GM21619 (cell line): ENCODE data around the gene TRIM15.
"Not testable (repeated sequence)": the region's sequence is repeated elsewhere in the genome, so short reads cannot be mapped to it uniquely, and the experiment has no call there.

Experiments used
- ATAC-seq: cut with Tn5 transposase; IDR thresholded peaks from one replicate; pipeline ENCODE4 v1.9.1; 2021; ENCODE audit not compliant: unreplicated experiment

Gene TRIM15

DNA sequence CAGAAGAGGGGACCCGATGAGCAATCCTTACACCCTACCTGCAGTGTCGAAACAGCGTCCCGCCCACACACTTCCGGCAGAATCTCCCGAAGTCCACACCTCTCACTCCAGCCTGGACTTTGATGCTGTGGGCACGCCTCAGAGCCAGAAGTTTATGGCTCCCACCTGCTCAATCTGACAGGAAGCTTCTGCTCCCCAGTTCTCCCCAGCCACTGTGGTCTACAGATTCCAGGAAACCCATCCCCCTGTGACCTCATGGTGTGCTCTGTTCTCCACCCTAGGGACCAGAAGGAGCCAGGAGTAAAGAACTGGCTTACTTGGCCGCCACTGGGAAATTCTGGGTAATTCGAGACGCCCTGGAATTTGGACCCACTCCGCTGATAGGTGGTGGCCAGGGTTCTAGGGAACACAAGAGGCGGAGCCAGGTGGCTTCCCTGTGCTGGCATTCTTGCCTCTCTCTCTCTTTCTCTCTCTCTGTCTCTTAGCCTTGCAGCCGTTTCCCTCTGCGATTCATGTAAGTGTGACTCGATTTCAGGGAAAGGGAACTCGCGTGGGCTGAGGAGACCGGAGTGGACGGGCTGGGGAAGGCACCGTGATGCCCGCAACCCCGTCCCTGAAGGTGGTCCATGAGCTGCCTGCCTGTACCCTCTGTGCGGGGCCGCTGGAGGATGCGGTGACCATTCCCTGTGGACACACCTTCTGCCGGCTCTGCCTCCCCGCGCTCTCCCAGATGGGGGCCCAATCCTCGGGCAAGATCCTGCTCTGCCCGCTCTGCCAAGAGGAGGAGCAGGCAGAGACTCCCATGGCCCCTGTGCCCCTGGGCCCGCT lies at the start of gene TRIM15:
Gene TRIM15, plus strand, starts transcription at position 457 of the 828 bp plus-strand sequence. Its CDS starts 139 bp downstream, at position 596.
- ATAC-seq = no peak

DNA sequence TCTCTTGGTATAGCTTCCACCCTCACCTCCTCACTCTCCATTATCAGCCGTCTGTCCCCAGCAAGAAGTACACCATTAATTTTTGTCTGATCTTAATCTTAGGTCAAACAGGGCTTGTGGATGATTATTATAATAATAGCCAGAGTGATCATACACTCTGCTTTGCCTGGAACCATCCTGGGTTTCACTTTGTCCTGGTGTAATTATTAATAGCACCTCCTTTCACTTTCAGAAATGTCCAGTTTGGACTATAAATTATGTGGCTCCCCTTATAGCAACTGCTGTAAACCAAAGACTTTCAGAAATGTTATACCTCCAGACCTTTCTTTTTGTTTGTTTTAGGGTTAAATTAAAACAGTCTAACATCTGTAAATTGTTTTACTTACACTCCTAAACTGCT lies 49.5 kb upstream of the TRIM15 start:
- no peak for ATAC-seq

DNA sequence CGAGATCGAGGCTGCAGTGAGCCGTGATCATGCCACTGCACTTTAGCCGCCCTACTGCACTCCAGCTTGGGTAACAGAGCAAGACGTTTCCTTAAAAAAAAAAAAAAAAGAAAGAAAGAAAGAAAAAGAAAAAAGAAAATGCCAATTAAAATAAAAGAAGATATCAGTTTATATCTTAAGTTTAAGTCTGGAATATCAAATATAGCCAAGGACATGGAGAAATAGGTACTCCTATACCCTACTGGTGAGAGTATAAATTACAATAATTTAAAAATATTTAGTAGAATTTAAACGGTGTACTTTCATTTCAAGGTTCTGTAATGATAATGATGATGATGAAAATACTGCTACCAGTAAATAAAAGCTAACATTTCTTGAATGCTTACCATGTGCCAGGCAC lies 46.6 kb upstream of the TRIM15 start:
- no peak for ATAC-seq

DNA sequence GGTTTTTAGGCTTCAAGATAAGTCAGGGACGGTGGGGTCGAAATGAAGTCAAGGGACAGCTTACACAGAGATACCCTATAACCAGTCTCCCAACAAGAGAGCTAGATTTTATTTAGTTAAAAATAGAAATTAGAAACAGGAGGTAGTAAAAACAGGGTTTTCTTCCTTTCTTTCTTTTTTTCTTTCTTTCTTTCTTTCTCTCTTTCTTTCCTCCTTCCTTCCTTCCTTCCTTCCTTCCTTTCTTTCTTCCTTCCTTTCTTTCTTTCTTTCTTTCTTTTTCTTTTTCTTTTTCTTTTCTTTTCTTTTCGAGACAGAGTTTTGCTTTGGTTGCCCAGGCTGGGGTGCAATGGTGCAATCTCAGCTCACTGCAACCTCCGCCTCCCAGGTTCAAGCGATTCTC lies 44.7 kb upstream of the TRIM15 start:
- ATAC-seq = not testable (repeated sequence)

DNA sequence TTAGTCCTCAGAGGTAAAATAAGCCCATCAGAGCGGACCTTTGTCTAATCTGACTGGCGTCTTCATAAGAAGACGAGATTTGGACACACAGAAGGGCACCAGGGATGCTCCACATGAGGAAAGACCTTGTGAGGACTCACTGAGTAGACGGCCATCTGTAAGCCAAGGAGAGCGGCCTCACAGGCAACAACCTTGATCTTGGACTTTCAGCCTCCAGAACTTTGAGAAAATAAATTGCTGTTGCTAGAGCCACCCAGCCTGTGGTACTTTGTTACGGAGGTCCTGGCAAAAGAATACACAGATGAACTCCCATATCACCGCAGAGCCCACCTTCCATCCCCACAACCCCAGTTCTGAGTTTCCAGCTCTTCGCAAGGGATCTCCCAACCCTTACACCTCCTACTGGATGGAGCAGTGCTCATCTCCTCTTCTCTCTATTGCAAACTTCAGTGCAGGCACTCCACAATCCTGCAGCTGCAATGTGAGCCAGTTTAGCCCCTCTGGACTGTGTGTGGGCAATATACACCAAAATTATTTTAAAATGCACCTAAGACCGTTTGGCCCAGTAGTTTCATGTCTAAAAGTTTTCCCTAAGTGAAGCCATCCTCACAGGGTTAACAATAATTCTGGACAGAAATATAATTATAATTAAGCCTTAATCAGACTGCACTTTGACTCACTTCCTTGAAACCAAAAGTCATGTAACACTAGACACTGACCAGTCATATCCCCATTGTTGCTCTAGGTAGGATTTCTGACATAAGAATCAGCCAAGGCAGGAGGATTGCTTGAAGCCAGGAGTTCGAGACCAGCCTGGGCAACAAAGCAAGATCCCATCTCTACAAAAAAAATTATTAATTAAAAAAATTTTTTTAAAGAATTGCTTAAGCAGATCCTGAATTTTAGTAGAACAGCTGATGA lies 41.6 kb upstream of the TRIM15 start:
- no peak for ATAC-seq

DNA sequence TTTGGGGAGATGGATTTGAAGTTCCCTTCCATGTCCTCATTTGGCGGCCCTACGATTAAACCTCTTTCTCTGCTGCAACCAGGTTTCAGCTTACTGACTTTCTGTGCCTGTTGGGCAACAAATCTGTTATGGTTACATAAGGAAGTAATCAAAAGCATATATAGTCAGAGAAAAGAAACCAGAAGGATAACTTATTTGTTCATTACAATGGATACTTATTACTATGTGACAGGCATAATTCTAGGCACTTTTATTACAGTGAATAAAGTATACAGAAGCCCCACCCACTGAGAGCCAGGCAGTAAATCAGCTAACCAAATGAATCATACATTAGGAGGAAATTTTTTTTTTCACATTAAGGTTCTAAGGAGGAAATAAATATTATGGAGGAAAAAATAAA lies 40.8 kb upstream of the TRIM15 start:
- ATAC-seq = no peak

DNA sequence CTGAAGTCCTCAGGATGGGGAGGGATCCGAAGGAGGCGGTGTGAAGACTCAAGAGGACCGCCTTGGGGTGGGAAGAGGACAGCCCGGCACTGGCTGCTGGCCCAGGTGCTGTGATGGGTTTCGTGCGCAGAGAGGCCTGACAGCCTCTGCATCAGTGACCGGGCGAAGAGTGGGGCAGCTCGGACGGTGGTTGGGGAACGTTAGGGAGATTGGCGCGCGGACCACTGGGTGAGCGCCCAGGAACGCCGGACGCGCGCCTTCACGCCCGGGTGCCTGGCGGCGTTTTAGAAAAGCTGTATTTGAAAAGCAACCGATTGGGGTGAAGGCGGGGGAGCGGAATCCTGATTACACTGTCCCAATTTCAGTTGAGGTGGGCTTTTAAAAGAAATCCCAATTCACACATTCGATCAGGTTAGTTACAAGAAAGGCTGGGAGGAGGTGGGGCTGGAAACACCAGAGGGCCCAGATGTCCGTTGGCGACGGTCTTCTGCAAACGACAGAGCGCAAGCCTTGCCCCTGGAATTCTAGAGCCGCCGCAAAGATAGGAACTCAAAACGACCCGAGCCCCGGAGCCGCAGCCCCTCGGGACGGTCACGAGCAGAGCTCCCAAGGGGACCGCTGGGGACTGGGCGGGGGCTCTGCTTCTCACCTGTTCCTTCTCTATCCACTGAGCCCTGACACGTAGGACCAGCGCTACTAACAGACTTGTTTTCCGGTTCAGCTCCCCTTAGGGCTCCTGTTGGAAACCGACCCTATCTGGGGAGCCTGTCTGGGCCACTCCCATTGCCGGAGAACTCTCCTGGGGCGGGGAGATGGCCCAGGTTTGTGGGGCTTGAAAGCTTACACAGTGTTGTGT lies 35.9 kb upstream of the TRIM15 start:
- no peak for ATAC-seq

DNA sequence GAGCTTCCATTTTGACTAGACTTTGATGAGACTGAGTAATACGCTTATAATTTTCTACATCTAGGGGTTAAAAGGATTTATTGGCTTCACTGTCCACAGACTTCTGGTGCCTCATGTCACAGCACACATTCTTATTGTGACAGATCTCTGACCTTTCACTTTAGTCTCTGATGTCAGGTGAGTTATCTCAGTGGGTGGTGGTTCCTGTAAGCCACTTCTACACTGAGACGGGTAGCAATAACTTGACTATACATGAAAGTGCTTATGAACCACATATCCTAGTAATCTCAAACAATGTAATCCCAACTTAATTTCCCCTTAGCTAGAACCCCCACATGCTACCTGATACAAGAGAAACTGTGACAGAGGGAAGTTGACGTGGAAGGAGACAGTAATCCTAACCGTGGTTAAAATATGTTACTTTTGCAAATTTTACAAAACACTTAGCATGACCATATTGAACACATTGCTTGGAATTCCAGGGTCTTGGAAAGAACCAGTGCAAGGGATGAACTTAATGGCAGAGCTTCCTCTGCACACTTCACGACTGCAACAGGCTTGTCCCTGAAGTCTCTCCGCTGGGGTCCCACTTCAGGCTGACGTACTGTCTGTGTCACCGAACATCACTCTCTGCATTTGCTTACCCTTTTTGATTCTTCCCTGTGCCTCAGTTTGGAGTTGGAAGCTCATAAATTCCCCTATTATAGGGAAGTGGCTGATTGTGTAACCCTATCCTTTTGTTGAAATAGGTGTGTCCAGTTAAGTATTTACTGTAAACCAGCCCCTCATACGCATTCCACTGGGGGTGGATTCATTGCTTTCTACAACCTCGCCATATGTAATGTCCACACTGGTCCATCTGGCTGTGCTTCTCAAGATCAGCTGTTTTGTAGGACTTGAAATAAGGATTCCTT lies 33.8 kb upstream of the TRIM15 start:
- ATAC-seq = no peak

DNA sequence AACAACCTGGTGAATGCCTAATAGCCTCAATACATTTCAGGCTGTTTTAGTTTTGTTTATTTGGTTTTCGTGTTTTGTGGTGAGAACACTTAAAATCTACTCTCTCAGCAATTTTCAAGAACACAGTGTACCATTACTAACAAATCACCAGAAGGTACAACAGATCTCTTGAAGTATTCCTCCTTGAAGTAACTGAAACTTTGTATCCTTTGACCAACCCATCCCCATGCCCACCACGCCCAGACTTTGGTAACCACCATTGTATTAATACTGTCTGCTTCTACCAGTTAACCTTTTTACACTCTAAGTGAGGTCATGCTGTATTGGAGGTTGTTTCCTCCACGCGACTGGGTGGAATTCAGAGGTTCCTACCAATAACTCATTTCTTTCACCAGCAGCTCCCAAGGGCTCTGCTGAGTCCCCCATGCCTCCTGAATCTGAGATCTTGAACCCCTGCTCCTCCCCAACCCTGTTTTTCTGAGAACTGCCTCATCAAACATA lies 33.1 kb upstream of the TRIM15 start:
- ATAC-seq = no peak

DNA sequence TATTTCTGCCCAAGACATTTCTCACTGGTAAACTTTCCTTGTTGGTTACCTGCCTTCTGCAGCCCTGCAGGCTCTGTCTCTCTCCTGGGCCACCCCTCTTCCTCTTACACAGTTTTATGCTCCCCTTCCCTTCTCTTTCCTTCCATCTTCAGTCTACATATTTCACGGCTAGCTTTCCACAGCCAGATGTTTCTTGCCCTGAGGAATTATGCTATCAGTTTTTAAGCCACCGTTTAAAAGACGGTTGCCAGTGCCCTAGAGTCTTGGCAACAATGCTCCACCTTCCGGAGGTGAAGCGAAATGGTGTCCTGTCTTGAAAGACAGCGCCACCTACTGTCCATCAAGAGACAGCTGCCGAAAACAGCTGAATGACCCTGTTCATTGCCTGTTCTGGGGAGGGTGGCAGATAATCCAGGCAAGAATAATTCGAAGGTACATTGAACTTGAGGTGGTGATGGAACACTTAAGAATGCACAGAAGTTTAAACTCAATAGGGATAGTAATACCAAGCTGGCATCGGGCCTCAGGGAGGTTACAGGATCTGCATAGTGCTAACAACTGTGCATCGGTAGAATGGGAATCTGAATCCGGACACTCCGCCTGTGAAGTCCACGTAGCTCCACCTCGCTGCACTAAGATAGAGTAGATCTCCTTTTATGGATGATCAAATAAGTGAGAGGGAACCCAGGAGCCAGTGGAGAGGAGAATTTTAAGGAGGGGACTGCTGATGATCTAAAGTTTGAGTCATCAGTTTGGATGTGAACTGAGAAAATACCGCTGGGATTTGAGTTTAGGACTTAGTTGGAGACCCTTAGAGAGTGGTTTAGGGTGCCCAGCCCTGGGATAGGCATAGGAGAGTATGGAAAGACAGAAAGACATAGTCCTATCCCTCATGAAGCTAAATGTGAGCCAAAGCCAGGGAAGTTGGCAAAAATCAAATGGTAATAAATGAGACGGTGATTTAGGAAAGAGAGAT lies 32.2 kb upstream of the TRIM15 start:
- peak; percentile 70 for ATAC-seq

DNA sequence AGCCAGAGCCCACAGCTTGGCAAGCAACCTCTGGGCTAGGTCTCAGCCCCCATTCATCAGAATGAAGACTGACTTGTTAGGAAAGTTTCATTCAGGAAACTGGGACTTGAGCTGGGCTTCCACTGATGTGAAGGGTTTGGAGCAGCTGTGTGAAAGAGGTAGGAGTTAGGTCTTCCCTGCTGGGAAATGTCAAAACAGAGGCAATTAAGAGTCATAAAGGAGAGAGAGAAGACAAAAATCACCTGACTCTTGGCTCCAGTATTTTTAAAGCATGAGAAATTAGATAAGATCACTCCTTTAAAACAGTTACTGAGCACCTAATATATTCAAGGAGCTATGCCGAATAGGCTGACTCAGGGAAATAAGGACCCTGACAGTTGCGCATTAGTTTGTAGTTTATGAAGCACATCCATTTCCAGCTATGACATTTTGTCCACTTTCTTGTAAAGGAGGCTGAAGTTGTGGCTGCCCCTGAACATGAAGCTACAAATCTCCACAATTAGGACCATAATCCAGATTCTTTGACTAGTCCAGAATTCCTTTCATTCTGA lies 31.3 kb upstream of the TRIM15 start:
- ATAC-seq = no peak

DNA sequence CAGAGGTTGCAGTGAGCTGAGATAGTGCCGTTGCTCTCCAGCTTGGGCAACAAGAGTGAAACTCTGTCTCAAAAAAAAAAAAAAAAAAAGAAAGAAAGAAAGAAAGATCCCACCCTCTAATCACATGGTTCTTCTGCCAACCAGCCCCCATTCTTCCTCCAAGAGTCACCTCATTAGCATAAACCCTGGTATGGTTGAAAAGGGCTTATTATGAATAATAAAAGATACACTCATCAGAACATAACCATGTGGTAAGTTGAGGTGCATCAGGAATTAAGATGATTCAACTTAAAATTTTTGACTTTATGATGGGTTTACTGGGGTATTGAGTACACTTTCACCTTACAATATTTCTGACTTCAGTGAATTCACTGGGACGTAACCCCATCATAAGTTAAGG lies 28.2 kb upstream of the TRIM15 start:
- ATAC-seq = no peak

DNA sequence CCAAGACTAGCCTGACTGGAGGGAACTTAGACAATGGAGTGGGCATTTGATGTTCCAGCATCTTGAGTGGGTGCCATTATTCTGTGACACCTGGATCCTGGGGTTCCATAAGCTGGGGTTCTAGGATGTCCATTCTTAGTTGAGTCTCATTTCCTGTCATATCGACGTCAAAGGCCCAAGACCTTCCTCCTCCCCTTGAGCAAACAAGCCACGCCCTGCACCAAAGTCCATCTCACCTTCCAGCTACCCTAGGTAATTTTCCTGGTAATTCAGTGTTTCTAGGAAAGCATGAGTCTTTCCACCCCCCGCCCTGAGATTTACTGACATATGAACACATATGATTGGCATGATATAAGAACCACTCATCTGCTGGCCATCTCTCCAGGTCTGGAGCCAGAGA lies 27.6 kb upstream of the TRIM15 start, which contains the start of gene TRIM40:
Gene TRIM40, plus strand, starts transcription at position 384 of the 400 bp plus-strand sequence. CDS start 897 bp downstream, outside the sequence.
- ATAC-seq = no peak

DNA sequence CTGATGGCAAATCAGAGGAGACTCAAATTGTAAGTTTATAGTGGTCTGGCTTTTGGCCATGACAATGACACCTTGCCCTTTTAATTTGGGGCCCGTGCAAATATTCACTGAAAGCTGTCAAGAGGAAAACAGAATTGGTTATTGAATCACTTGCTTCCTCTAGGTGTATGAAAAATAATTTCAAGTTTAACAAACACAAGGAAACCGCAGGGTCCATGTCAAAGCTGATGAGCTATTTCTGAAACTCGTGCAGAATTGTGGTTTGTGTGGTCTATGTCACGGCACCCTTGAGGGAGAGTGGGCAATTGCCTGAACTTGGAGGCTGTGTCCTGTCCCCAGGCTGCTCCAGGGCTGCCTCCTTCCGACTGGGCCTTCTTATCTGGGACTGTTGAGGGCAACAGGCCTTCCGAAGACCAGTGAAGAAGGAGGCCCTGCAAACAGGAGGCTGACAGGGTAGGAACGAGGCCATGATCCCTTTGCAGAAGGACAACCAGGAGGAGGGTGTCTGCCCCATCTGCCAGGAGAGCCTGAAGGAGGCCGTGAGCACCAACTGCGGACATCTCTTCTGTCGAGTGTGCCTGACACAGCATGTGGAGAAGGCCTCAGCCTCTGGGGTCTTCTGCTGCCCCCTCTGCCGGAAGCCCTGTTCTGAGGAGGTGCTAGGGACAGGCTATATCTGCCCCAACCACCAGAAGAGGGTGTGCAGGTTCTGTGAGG lies 26.6 kb upstream of the TRIM15 start:
- ATAC-seq = no peak

DNA sequence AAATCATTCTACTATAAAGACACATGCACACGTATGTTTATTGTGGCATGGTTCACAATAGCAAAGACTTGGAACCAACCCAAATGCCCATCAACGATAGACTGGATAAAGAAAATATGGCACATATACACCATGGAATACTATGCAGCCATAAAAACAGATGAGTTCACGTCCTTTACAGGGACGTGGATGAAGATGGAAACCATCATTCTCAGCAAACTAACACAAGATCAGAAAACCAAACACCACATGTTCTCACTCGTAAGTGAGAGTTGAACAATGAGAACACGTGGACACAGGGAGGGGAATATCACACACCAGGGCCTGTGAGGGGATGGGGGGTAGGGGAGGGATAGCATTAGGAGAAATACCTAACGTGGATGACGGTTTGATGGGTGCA lies 23.1 kb upstream of the TRIM15 start:
- ATAC-seq = not testable (repeated sequence)

DNA sequence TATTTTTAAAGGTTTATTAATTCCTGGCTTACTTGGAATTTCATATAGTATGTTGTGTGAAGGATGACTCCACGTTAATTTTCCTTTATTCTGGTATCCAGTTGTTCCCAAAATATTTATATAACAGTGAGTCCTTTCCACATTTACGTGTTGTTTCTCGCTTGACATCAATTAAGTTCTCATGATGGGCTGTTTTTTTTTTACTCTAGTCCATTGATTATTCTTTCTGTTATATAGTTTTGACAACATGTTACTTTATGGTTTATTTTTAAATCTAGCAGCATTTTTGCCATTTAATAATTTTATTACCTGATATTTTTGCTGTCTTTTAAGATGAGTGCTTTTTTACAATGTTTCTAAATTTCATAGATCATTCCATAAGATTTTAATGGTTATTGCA lies 20.7 kb upstream of the TRIM15 start:
- ATAC-seq = no peak

DNA sequence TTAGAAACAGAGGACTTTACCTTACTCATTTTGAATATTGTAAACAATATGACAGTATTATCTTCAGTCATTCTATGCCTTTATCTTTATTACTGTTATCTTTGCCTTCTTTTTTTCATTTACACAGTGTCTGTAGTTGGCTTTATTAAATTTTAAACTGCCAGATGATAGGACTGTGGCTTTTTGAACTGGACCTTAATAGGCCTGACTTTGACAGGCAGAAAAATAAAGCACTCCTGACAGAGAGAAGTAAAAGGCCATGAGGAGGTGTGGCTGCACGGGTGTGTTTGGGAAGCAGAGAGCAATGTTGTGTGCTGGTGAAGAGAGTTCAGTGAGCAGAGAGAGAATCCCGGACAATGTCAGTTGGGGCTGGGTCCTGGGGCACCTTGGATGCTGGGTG lies 19.6 kb upstream of the TRIM15 start:
- ATAC-seq = no peak

DNA sequence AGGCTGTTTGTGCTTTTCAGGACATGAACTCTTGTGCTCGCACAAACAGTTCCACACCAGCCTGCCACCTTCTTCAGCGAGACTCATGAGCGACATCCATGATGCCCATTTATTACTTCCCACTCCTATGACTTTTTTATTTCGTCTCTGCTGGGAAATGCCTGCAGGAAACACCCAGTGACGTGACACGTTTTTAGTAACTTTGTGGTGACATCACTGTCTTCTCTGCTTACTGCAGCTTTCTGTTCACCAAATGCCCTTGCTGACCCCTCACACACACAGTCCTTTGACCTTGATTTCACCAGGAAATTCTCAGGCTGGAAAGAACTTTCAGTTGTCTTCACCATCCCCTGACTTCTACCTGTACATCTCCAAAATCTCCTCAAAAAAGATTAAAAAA lies 18.5 kb upstream of the TRIM15 start:
- ATAC-seq = no peak
